Epidermal melanocyte (primary cell): Measurements from ENCODE around the gene GPRC6A.
"Not testable (repeated sequence)": the region's sequence is repeated elsewhere in the genome, so short reads cannot be mapped to it uniquely, and the experiment has no call there.

Source experiments
- DNase-seq: peaks from one replicate; pipeline ENCODE4 v3.0.0; 2011; ENCODE audit warnings: low spot score; ENCODE audit not compliant: insufficient read length

GPRC6A gene, protein sequence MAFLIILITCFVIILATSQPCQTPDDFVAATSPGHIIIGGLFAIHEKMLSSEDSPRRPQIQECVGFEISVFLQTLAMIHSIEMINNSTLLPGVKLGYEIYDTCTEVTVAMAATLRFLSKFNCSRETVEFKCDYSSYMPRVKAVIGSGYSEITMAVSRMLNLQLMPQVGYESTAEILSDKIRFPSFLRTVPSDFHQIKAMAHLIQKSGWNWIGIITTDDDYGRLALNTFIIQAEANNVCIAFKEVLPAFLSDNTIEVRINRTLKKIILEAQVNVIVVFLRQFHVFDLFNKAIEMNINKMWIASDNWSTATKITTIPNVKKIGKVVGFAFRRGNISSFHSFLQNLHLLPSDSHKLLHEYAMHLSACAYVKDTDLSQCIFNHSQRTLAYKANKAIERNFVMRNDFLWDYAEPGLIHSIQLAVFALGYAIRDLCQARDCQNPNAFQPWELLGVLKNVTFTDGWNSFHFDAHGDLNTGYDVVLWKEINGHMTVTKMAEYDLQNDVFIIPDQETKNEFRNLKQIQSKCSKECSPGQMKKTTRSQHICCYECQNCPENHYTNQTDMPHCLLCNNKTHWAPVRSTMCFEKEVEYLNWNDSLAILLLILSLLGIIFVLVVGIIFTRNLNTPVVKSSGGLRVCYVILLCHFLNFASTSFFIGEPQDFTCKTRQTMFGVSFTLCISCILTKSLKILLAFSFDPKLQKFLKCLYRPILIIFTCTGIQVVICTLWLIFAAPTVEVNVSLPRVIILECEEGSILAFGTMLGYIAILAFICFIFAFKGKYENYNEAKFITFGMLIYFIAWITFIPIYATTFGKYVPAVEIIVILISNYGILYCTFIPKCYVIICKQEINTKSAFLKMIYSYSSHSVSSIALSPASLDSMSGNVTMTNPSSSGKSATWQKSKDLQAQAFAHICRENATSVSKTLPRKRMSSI

DNA sequence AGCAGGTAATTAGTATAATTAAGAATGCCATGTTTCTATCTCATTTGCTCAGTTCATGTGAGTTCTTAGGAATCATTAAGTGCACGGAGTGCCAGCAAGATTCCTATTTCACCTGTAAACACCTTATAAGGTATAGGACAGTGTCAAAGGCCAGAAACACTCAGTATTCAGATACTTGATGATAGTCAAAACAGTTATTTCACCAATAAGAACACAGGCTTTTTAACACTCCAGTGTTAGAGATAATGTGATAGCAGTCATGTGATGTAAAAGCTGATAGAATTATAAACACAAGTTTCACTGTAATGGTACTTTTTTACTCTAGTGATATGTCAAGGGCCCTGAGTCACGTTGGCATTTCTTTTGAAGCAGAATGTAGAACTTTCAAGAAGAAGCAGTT is at the start of gene GPRC6A:
Gene GPRC6A, minus strand, starts transcription at position 101 of the 400 bp plus-strand sequence. Its CDS starts 70 bp downstream, at position 31.
- DNase-seq = no peak

DNA sequence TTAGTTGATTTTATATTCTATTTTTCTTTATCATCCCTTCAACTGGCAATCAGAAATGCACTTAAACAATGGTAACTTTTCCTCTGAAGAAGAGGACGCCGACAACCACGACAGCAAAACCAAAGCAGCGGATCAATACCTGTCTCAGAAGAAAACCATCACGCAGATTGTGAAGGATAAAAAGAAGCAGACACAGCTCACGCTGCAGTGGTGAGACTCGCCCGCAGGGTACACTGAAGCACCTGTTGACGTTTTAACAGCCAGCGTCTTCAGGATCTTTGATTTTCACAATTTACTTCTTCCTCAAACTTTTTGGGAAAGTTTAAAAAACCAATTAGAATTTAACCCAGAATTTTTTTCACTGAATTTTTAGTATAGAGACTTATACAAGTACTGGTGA is 48.9 kb upstream of the GPRC6A start:
- no peak for DNase-seq

- DNase-seq = no peak
These were observed 48.0 kb upstream of the GPRC6A start, which contains the start of gene RFX6 for GRCh38 chr6:116876635-116877611. Gene RFX6 (plus strand): TSS chr6:116877242. CDS start chr6:116877276, 34 bp downstream.

- no peak for DNase-seq
These were observed 47.2 kb upstream of the GPRC6A start for GRCh38 chr6:116876107-116876506.

- DNase-seq = no peak
These were observed 43.9 kb upstream of the GPRC6A start for GRCh38 chr6:116872771-116873170.

- no peak for DNase-seq
These were observed 37.5 kb upstream of the GPRC6A start for GRCh38 chr6:116866281-116866871.

DNA sequence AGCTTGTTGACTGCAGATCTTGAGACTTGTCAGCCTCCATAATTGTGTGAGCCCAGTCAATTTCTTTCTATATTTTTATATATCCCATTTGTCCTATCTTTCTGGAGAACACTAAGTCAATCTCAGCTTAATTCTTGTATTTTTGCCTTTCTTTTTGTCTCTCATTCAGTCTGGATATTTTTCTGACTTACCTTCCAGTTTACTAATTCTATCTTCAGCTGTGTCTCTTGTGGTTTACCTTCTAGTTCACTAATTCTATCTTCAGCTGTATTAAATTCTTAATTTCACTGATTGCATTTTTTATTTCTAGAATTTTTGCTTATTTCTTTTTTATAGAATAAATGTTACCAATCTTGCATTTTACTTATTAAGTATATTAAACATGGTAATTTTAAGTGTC is 30.4 kb upstream of the GPRC6A start:
- DNase-seq = no peak

DNA sequence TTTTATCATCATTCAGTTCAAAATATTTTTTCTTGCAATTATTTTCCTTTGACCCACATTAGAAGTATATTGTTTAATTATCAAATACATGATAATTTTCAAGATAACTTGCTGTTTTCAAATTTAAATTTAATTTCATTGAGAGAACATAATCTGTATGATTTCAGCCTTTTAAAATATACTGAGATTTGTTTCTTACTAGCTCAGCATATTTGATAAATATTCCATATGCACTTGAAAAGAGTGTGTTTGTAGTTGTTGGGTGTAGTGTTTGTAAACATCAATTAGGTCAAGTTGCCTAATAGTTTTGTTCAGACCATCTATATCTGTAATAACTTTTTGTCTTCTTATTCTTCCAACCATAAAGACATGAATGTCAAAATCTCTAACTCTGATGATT is 29.2 kb upstream of the GPRC6A start:
- DNase-seq = no peak

GRCh38 chr6:116847227-116847626 is 18.3 kb upstream of the GPRC6A start:
- DNase-seq = peak; percentile 19

GRCh38 chr6:116842459-116842858 is 13.6 kb upstream of the GPRC6A start:
- no peak for DNase-seq

GRCh38 chr6:116840091-116840490 is 11.2 kb upstream of the GPRC6A start:
- DNase-seq = no peak

- DNase-seq = no peak
These were observed 7.9 kb upstream of the GPRC6A start for GRCh38 chr6:116836606-116837342.

- DNase-seq = not testable (repeated sequence)
These were observed 5.6 kb upstream of the GPRC6A start for GRCh38 chr6:116834526-116834925.

GRCh38 chr6:116827561-116828240 is 1.2 kb downstream of the GPRC6A start:
- DNase-seq = no peak

GRCh38 chr6:116816336-116816735 is 12.5 kb downstream of the GPRC6A start:
- DNase-seq = not testable (repeated sequence)

- no peak for DNase-seq
These were observed 16.7 kb downstream of the GPRC6A start for GRCh38 chr6:116812051-116812650.

GRCh38 chr6:116801971-116802370 is 26.9 kb downstream of the GPRC6A start:
- no peak for DNase-seq

DNA sequence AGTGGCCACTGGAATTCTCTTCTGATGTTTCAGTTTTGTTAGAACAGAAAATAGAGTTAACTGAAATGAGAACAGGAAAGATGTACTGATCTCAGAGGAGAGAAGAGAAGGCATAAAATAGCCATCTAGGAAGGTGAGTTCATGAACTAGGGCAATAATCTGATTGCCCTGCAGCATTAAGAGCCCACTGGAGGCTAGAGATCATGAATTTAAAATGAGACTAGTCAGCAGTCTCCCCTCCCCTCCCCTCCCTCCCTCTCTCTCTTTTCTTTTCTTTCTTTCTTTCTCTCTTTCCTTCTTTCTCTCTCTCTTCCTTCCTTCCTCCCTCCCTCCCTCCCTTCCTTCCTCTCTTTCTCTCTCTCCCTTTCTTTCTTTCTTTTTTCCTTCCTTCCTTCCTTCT is 28.9 kb downstream of the GPRC6A start:
- DNase-seq = no peak

DNA sequence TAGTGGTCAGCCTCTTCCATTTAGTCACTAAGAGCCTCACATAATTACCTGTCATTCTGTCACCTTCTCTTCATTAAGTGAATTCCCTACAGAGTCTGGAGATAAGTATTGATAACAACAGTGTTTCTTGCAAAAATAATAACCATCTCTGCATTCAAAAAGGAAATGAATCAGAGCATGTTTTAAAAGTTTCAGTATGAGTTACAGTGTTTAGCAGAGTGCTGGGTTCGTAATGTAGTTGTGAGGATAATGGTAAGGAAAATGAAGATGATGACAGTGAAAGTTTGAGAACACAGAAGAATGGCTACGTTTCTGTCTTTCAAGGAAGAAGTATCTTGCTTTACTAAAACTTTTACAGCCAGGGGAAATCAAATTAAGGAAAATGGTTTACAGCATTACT is 31.3 kb downstream of the GPRC6A start:
- no peak for DNase-seq
